Liver (tissue), 9 donors: ENCODE data around the gene ATP2B2. TPM values are rescaled to one million over a fixed set of nuclear protein-coding genes. Genes with fewer than 3 reads are reported as not detected.

Experiments
- DNase-seq: peaks from one replicate; pipeline ENCODE4 v3.0.0-alpha.2; 2017; ENCODE audit warnings: low spot score
- H3K27ac ChIP-seq, 2 donors: one replicate each; pipeline ENCODE4 v1.7.0; 2013; ENCODE audit warnings: inconsistent platforms in 2 of 2, low read length in 2 of 2, control low read depth in 1 of 2, low read depth in 1 of 2, mild to moderate bottlenecking in 1 of 2
- H3K27me3 ChIP-seq, 4 donors: one replicate each; pipeline versions ENCODE4 v1.6.1 to v1.7.0; 2013; ENCODE audit warnings: low read length in 3 of 4, inconsistent platforms in 1 of 4, mild to moderate bottlenecking in 1 of 4, moderate library complexity in 1 of 4; ENCODE audit not compliant: control insufficient read depth in 4 of 4, insufficient read depth in 4 of 4
- H3K36me3 ChIP-seq, 4 donors: one replicate each; pipeline versions ENCODE4 v1.6.1 to v1.7.0; 2013; ENCODE audit warnings: low read length in 3 of 4, mild to moderate bottlenecking in 3 of 4, low read depth in 1 of 4, moderate library complexity in 1 of 4; ENCODE audit not compliant: control insufficient read depth in 4 of 4, insufficient read depth in 3 of 4
- H3K4me1 ChIP-seq, 4 donors: one replicate each; pipeline versions ENCODE4 v1.6.1 to v1.7.0; 2013; ENCODE audit warnings: low read length in 3 of 4, mild to moderate bottlenecking in 3 of 4, moderate library complexity in 1 of 4; ENCODE audit not compliant: control insufficient read depth in 4 of 4, insufficient read depth in 4 of 4
- H3K4me3 ChIP-seq, 3 donors: one replicate each; pipeline versions ENCODE4 v1.6.1 to v1.7.0; 2013; ENCODE audit warnings: low read length in 3 of 3, control low read depth in 1 of 3, low read depth in 1 of 3, mild to moderate bottlenecking in 1 of 3
- H3K9ac ChIP-seq, 2 donors: one replicate each; pipeline ENCODE4 v1.7.0; 2013; ENCODE audit warnings: low read length in 2 of 2, mild to moderate bottlenecking in 2 of 2, moderate library complexity in 2 of 2, control low read depth in 1 of 2, low read depth in 1 of 2
- H3K9me3 ChIP-seq, 4 donors: one replicate each; pipeline versions ENCODE4 v1.6.1 to v1.7.0; 2013; ENCODE audit warnings: low read length in 3 of 4; ENCODE audit not compliant: control insufficient read depth in 4 of 4
- EGR1 ChIP-seq, 2 donors: IDR thresholded peaks; 2 replicates each; pipeline ENCODE4 v1.6.1; 2016 to 2018; ENCODE audit warnings: antibody characterized with exemption in 2 of 2, low read depth in 2 of 2
- FOXA1 ChIP-seq: IDR thresholded peaks from 2 replicates; pipeline ENCODE4 v1.6.1; 2016; ENCODE audit warnings: antibody characterized with exemption
- FOXA2 ChIP-seq: IDR thresholded peaks from 2 replicates; pipeline ENCODE4 v1.6.1; 2016; ENCODE audit warnings: antibody characterized with exemption
- GABPA ChIP-seq, 2 donors: IDR thresholded peaks in 1 of 2; conservative IDR thresholded peaks in 1 of 2; 2 replicates each; pipeline ENCODE4 v1.6.1; 2016; ENCODE audit warnings: antibody characterized with exemption in 2 of 2, mild to moderate bottlenecking in 1 of 2, moderate library complexity in 1 of 2
- HNF4A ChIP-seq, 2 donors: conservative IDR thresholded peaks; 2 replicates each; pipeline ENCODE4 v1.6.1; 2016; ENCODE audit warnings: antibody characterized with exemption in 2 of 2, mild to moderate bottlenecking in 2 of 2
- HNF4G ChIP-seq: IDR thresholded peaks from 2 replicates; pipeline ENCODE4 v1.6.1; 2016; ENCODE audit warnings: antibody characterized with exemption
- JUND ChIP-seq, 2 donors: IDR thresholded peaks; 2 replicates each; pipeline ENCODE4 v1.6.1; 2016; ENCODE audit warnings: antibody characterized with exemption in 2 of 2
- NR2F2 ChIP-seq: IDR thresholded peaks from 2 replicates; pipeline ENCODE4 v1.6.1; 2016; ENCODE audit warnings: antibody characterized with exemption
- RAD21 ChIP-seq, 2 donors: IDR thresholded peaks; 2 replicates each; pipeline ENCODE4 v1.6.1; 2016; ENCODE audit warnings: antibody characterized with exemption in 2 of 2, mild to moderate bottlenecking in 2 of 2
- RXRA ChIP-seq, 2 donors: IDR thresholded peaks; 2 replicates each; pipeline ENCODE4 v1.6.1; 2017 to 2018; ENCODE audit warnings: antibody characterized with exemption in 2 of 2, mild to moderate bottlenecking in 1 of 2
- SP1 ChIP-seq: IDR thresholded peaks from 2 replicates; pipeline ENCODE4 v1.6.1; 2018; ENCODE audit warnings: antibody characterized with exemption, mild to moderate bottlenecking
- TAF1 ChIP-seq: conservative IDR thresholded peaks from 2 replicates; pipeline ENCODE4 v1.6.1; 2016; ENCODE audit warnings: antibody characterized with exemption, mild to moderate bottlenecking
- YY1 ChIP-seq: IDR thresholded peaks from 2 replicates; pipeline ENCODE4 v1.6.1; 2016; ENCODE audit warnings: antibody characterized with exemption, mild to moderate bottlenecking
- WGBS: extraction: QIAGEN DNeasy Blood & Tissue Kit; methylation state at CpG from one replicate; pipeline ENCODE4 v1.1.7; 2013; 5-methylcytosine and 5-hydroxymethylcytosine counted together
- polyA plus RNA-seq, 2 donors: library from polyadenylated mRNA; stranded (reverse) in 1 of 2; unstranded in 1 of 2; fragments of 200-250 nt in 1 of 2; fragments of >200 nt in 1 of 2; fragmentation: Nextera tagmentation in 1 of 2; extraction: Ambion mirVana in 1 of 2; gene quantifications; one replicate each; pipeline versions ENCODE4 v1.2.1 to v1.2.3, GENCODE V29; 2013 to 2015
- total RNA-seq, 2 donors: library from RNA; depleted of rRNA; stranded (reverse); fragments of >200 nt; gene quantifications; one replicate each; pipeline ENCODE4 v1.2.3, GENCODE V29; 2014
- TF ChIP-seq, protein P1 (sequence below): IDR thresholded peaks from 2 replicates; pipeline ENCODE4 v1.6.1; 2016; ENCODE audit warnings: antibody characterized with exemption, mild to moderate bottlenecking
- TF ChIP-seq, protein P2 (sequence below): IDR thresholded peaks from 2 replicates; pipeline ENCODE4 v1.6.1; 2016; ENCODE audit warnings: antibody characterized with exemption
- TF ChIP-seq, protein P3 (sequence below): IDR thresholded peaks from 2 replicates; pipeline ENCODE4 v1.6.1; 2016; ENCODE audit warnings: antibody characterized with exemption
- TF ChIP-seq, protein P4 (sequence below): fragments of 150-350 bp; IDR thresholded peaks from 2 replicates; pipeline ENCODE4 v1.5.1; 2017; ENCODE audit warnings: improper control_type of control experiment, low read depth, low read length; ENCODE audit not compliant: missing input control
- TF ChIP-seq, protein P5 (sequence below): IDR thresholded peaks from 2 replicates; pipeline ENCODE4 v1.6.1; 2016; ENCODE audit warnings: antibody characterized with exemption
- donor health status: healthy.
- donor health status: healthy.
- donor health status: healthy.
- donor health status: healthy.
- donor health status: healthy.

The ATP2B2 gene
- total and polyA plus RNA-seq, 4 donors = 10.4 to 27.8 (median 20.7) TPM

DNA sequence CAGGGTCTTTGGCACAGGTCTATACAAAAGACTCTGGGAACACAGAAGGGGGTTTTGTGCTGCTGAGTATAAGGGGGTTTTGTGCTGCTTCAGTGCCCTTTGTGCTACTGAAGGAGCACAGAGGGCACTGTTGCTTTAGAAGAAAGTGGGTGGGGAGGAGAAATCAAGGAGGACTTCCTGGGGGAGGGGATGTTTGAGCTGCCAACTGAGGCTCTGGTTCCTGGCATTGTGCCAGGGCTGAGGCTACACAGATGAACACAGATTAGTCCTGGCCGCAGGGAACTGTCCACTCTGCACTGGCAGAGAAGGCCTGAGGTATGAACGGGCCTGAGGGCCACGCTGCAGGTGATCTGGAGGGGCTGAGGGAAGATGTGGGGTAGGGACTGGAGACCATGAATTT is 152.2 kb downstream of the ATP2B2 start:
- H3K27ac ChIP-seq = no peak overlapping the region
- no peak for DNase-seq
- H3K4me3 ChIP-seq = no peak overlapping the region
- no peak overlapping the region for H3K9ac ChIP-seq
- TF ChIP-seq EGR1 (IDR thresholded peaks at IDR 0.05; ENCODE audit: low read depth in 2 of 2) = no peak
- no peak for TF ChIP-seq HNF4G
- TF ChIP-seq FOXA1 = no peak
- no peak for TF ChIP-seq GABPA (IDR thresholded peaks at IDR 0.05 in 1 of 2, conservative IDR thresholded peaks at IDR 0.05 in 1 of 2)
- no peak for TF ChIP-seq RXRA (IDR thresholded peaks at IDR 0.05)
- TF ChIP-seq JUND (IDR thresholded peaks at IDR 0.05) = no peak
- TF ChIP-seq, protein P1, sequence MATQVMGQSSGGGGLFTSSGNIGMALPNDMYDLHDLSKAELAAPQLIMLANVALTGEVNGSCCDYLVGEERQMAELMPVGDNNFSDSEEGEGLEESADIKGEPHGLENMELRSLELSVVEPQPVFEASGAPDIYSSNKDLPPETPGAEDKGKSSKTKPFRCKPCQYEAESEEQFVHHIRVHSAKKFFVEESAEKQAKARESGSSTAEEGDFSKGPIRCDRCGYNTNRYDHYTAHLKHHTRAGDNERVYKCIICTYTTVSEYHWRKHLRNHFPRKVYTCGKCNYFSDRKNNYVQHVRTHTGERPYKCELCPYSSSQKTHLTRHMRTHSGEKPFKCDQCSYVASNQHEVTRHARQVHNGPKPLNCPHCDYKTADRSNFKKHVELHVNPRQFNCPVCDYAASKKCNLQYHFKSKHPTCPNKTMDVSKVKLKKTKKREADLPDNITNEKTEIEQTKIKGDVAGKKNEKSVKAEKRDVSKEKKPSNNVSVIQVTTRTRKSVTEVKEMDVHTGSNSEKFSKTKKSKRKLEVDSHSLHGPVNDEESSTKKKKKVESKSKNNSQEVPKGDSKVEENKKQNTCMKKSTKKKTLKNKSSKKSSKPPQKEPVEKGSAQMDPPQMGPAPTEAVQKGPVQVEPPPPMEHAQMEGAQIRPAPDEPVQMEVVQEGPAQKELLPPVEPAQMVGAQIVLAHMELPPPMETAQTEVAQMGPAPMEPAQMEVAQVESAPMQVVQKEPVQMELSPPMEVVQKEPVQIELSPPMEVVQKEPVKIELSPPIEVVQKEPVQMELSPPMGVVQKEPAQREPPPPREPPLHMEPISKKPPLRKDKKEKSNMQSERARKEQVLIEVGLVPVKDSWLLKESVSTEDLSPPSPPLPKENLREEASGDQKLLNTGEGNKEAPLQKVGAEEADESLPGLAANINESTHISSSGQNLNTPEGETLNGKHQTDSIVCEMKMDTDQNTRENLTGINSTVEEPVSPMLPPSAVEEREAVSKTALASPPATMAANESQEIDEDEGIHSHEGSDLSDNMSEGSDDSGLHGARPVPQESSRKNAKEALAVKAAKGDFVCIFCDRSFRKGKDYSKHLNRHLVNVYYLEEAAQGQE = no peak
- no peak for TF ChIP-seq HNF4A (conservative IDR thresholded peaks at IDR 0.05)
- no peak for TF ChIP-seq RAD21 (IDR thresholded peaks at IDR 0.05)
- TF ChIP-seq, protein P2, sequence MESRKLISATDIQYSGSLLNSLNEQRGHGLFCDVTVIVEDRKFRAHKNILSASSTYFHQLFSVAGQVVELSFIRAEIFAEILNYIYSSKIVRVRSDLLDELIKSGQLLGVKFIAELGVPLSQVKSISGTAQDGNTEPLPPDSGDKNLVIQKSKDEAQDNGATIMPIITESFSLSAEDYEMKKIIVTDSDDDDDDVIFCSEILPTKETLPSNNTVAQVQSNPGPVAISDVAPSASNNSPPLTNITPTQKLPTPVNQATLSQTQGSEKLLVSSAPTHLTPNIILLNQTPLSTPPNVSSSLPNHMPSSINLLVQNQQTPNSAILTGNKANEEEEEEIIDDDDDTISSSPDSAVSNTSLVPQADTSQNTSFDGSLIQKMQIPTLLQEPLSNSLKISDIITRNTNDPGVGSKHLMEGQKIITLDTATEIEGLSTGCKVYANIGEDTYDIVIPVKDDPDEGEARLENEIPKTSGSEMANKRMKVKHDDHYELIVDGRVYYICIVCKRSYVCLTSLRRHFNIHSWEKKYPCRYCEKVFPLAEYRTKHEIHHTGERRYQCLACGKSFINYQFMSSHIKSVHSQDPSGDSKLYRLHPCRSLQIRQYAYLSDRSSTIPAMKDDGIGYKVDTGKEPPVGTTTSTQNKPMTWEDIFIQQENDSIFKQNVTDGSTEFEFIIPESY = no peak
- TF ChIP-seq, protein P3, sequence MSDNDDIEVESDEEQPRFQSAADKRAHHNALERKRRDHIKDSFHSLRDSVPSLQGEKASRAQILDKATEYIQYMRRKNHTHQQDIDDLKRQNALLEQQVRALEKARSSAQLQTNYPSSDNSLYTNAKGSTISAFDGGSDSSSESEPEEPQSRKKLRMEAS = no peak
- TF ChIP-seq, protein P4, sequence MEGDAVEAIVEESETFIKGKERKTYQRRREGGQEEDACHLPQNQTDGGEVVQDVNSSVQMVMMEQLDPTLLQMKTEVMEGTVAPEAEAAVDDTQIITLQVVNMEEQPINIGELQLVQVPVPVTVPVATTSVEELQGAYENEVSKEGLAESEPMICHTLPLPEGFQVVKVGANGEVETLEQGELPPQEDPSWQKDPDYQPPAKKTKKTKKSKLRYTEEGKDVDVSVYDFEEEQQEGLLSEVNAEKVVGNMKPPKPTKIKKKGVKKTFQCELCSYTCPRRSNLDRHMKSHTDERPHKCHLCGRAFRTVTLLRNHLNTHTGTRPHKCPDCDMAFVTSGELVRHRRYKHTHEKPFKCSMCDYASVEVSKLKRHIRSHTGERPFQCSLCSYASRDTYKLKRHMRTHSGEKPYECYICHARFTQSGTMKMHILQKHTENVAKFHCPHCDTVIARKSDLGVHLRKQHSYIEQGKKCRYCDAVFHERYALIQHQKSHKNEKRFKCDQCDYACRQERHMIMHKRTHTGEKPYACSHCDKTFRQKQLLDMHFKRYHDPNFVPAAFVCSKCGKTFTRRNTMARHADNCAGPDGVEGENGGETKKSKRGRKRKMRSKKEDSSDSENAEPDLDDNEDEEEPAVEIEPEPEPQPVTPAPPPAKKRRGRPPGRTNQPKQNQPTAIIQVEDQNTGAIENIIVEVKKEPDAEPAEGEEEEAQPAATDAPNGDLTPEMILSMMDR = no peak
- TF ChIP-seq SP1 = no peak
- TF ChIP-seq TAF1 = no peak
- TF ChIP-seq YY1 = no peak
- no peaks in the 10 kb centered on the region for H3K9me3 ChIP-seq
- 79% methylated on average over 3 of the region's 3 CpGs for WGBS
- no peaks in the 10 kb centered on the region for H3K27me3 ChIP-seq
- H3K36me3 ChIP-seq = peaks cover 10 to 70% (median 33%) of the 10 kb centered on the region in 4 donors
- H3K4me1 ChIP-seq = no peaks in the 10 kb centered on the region

DNA sequence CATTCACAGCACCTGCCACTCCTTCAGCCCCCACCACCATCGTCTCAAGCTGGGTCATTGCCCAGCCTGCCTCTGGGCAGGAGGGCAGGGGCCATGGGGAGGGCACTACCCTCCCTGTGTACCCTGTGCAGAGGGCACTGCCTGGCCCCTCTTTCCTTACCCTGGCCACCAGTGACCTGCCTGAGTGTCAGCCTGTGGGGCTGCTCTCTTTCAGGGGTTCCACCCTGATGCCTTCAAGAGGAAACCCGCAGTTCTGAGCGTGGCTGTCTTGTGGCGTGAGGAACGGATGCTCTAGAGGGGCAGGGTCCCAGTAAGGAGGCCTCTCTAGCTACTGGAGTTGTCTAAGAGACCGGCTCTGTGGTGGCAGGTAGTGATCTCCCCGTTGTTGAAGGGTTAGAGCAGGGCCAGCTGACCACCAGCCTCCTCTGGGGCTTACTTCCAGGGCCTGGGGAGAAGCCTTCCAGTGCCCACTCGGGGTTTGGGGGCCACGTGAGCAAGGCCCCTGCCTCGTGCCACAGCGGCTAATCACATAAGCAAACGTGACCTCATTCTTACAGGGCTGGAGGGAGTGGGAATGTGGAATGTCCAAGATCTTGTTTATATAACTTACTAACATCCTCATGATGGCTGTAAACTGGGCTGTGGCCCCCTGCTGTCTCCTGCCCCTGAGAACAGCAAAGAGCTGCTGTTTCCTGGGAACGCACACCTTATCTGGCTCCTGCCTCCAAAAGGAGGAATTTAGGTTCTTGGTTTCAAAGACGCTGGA is 153.1 kb downstream of the ATP2B2 start:
- no peak overlapping the region for H3K27ac ChIP-seq
- no peaks in the 10 kb centered on the region for H3K9me3 ChIP-seq
- no peaks in the 10 kb centered on the region for H3K4me1 ChIP-seq
- no peaks in the 10 kb centered on the region for H3K27me3 ChIP-seq
- H3K4me3 ChIP-seq = no peak overlapping the region
- 79% methylated on average over 14 of the region's 14 CpGs for WGBS
- peaks cover 6 to 70% (median 30%) of the 10 kb centered on the region in 4 donors for H3K36me3 ChIP-seq
- no peak overlapping the region for H3K9ac ChIP-seq
- no peak for DNase-seq
- TF ChIP-seq FOXA2 (no peak), HNF4G (no peak), RAD21 (IDR thresholded peaks at IDR 0.05) (no peak), NR2F2 (no peak), HNF4A (conservative IDR thresholded peaks at IDR 0.05) (no peak), YY1 (no peak), GABPA (IDR thresholded peaks at IDR 0.05 in 1 of 2, conservative IDR thresholded peaks at IDR 0.05 in 1 of 2) (no peak)
- TF ChIP-seq, protein P1 = no peak
- TF ChIP-seq, protein P2 = no peak
- TF ChIP-seq, protein P5, sequence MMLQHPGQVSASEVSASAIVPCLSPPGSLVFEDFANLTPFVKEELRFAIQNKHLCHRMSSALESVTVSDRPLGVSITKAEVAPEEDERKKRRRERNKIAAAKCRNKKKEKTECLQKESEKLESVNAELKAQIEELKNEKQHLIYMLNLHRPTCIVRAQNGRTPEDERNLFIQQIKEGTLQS = no peak
